Lower leg skin (tissue), 3 donors: ENCODE data around the gene SLC16A9.

Source experiments
- CTCF ChIP-seq, 3 donors: fragments of 450-650 bp; IDR thresholded peaks; one replicate each; pipeline ENCODE4 v1.5.1; 2016; ENCODE audit warnings: antibody characterized with exemption in 3 of 3, mild to moderate bottlenecking in 3 of 3, moderate library complexity in 2 of 3
- POLR2A ChIP-seq, 2 donors: fragments of 450-650 bp; IDR thresholded peaks; one replicate each; pipeline ENCODE4 v1.6.1; 2016 to 2017; ENCODE audit warnings: antibody characterized with exemption in 2 of 2, mild to moderate bottlenecking in 1 of 2, moderate library complexity in 1 of 2

- no peak for TF ChIP-seq CTCF (IDR thresholded peaks at IDR 0.05)
- no peak for TF ChIP-seq POLR2A (IDR thresholded peaks at IDR 0.05)
Measured at GRCh38 chr10:59651902-59652301, 57.7 kb downstream of the SLC16A9 start.
